ENCODE results near the gene TLE3. TPM values are rescaled to one million over a fixed set of nuclear protein-coding genes. Genes with fewer than 3 reads are reported as not detected.

Gene TLE3
- total RNA-seq, 6 experiments from 2014 or later: 6.0 to 17.6 (median 13.8) TPM

DNA sequence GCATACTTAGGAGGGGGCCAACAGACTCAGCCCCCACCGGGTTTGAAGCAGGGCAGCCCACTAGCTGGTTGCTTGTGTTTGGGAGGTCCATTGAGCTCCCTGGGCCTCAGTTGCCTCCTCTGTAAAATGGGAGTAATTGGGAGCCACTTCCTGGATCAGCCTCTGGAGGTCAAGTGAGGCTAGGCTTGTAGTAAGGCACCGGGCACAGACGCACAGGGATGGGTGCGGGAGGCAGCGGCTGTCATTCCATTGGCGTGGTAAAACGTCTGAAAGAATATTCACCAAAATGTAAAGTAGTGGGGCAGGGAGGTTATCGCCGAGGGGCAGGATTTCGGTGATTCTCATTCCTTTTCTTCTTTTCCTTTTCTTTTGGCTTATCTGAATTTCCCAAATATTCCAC is 64.6 kb downstream of the TLE3 start:
- no peaks in the 10 kb centered on the region for H3K9me3 Mint-ChIP-seq
- H3K27ac Mint-ChIP-seq: no peak overlapping the region
- H3K36me3 Mint-ChIP-seq (ENCODE audit: low read depth): no peaks in the 10 kb centered on the region
- no peak overlapping the region for H3K4me3 Mint-ChIP-seq
- TF ChIP-seq, protein P1, sequence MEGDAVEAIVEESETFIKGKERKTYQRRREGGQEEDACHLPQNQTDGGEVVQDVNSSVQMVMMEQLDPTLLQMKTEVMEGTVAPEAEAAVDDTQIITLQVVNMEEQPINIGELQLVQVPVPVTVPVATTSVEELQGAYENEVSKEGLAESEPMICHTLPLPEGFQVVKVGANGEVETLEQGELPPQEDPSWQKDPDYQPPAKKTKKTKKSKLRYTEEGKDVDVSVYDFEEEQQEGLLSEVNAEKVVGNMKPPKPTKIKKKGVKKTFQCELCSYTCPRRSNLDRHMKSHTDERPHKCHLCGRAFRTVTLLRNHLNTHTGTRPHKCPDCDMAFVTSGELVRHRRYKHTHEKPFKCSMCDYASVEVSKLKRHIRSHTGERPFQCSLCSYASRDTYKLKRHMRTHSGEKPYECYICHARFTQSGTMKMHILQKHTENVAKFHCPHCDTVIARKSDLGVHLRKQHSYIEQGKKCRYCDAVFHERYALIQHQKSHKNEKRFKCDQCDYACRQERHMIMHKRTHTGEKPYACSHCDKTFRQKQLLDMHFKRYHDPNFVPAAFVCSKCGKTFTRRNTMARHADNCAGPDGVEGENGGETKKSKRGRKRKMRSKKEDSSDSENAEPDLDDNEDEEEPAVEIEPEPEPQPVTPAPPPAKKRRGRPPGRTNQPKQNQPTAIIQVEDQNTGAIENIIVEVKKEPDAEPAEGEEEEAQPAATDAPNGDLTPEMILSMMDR (IDR thresholded peaks at IDR 0.05): no peak
- H3K4me1 Mint-ChIP-seq (ENCODE audit: low read depth): peaks cover 11% of the 10 kb centered on the region
- H3K27me3 Mint-ChIP-seq (ENCODE audit: insufficient read depth): peaks cover 52% of the 10 kb centered on the region
- DNase-seq: no peak

DNA sequence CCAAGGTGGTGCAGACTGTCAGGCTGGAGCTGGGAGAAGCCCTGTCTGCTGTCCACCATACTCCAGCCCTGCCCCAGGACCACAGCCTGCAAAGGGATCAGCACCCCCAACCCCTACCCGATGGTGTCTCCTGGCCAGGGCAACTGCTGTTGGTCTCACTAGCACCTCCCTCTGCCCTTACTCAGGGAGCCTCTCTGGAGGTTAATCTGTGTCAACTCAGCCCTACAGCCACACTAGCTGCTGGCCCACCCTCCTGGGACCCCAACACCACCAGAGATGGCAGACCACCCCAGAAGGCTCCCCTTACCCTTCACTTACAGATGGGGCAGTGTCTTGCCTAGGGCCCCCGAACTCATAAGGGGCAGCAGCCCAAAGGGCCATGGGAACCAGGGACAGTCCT is 65.2 kb downstream of the TLE3 start:
- DNase-seq: no peak
- Mint-ChIP-seq H3K4me1 (ENCODE audit: low read depth) (peaks cover 11% of the 10 kb centered on the region), H3K27me3 (ENCODE audit: insufficient read depth) (peaks cover 52% of the 10 kb centered on the region), H3K4me3 (no peak overlapping the region), H3K9me3 (no peaks in the 10 kb centered on the region), H3K36me3 (ENCODE audit: low read depth) (no peaks in the 10 kb centered on the region), H3K27ac (no peak overlapping the region)
- TF ChIP-seq, protein P1 (IDR thresholded peaks at IDR 0.05): no peak

DNA sequence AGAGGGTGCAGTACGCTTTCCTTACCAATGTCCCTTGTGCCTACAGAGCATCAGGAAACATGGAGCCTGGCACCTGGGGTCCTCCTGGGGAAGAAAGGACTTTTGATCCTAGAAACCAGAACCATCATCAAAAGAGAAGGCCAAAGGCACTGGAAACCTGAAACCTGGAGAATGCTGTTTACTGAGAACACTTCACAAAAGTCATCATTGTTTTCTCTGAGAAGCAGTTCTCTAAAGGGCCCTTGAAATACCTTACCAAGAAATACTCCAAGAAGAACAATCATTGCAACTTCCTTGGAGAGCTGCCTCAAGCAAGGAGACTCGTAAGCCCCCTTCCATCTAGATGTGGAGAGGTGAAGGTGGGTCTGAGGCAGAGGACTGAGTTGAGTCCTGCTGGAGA is 66.0 kb downstream of the TLE3 start:
- Mint-ChIP-seq H3K27me3 (ENCODE audit: insufficient read depth) (peaks cover 52% of the 10 kb centered on the region), H3K4me1 (ENCODE audit: low read depth) (peaks cover 11% of the 10 kb centered on the region), H3K4me3 (no peak overlapping the region), H3K9me3 (no peaks in the 10 kb centered on the region), H3K27ac (no peak overlapping the region), H3K36me3 (ENCODE audit: low read depth) (no peaks in the 10 kb centered on the region)
- no peak for DNase-seq
- TF ChIP-seq, protein P1 (IDR thresholded peaks at IDR 0.05): no peak

DNA sequence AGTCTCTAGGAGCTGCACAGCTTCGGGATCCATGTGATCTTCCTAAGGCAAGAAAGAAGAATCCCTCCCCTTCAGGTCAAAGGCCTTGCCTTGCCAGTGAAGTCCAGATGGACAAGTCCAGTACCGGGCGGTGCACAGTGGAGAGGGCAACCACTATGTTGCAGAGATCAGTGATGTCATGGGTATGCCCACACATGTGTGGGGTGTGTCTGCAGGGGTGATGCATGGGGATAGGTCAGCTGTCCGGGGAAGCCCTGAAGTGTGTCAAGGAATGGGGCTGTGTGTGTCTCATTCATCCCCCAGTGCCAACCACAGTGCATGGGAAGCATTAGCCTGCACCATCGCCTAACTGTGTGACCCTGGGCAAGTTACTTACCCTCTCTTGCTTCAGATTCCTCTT is 66.5 kb downstream of the TLE3 start:
- Mint-ChIP-seq H3K27me3 (ENCODE audit: insufficient read depth) (peaks cover 52% of the 10 kb centered on the region), H3K9me3 (no peaks in the 10 kb centered on the region), H3K4me1 (ENCODE audit: low read depth) (peaks cover 11% of the 10 kb centered on the region), H3K4me3 (no peak overlapping the region), H3K36me3 (ENCODE audit: low read depth) (no peaks in the 10 kb centered on the region), H3K27ac (no peak overlapping the region)
- TF ChIP-seq, protein P1 (IDR thresholded peaks at IDR 0.05): no peak
- no peak for DNase-seq

DNA sequence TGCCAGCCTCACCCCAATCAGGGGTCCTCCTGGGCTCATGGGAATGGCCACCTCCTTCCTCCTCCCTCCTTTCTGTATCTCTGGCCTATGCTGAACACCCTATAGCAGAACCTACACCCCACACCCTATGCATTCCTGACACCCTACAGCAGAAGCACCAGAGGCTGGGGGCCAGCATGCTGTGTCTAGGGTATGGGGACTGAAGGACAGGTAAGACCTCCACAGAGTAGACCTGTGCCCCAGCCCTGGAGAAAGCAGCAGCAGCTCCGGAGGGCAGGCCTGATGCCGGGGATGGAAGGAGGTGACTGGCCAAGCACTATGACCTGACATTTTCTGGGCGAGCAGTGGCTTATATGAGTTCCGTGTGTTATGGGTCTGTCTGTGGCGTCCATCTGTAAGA is 66.9 kb downstream of the TLE3 start:
- H3K4me3 Mint-ChIP-seq: no peak overlapping the region
- H3K27ac Mint-ChIP-seq: no peak overlapping the region
- TF ChIP-seq, protein P1 (IDR thresholded peaks at IDR 0.05): no peak
- peaks cover 51% of the 10 kb centered on the region for H3K27me3 Mint-ChIP-seq (ENCODE audit: insufficient read depth)
- no peaks in the 10 kb centered on the region for H3K9me3 Mint-ChIP-seq
- no peaks in the 10 kb centered on the region for H3K36me3 Mint-ChIP-seq (ENCODE audit: low read depth)
- peaks cover 11% of the 10 kb centered on the region for H3K4me1 Mint-ChIP-seq (ENCODE audit: low read depth)
- DNase-seq: no peak

DNA sequence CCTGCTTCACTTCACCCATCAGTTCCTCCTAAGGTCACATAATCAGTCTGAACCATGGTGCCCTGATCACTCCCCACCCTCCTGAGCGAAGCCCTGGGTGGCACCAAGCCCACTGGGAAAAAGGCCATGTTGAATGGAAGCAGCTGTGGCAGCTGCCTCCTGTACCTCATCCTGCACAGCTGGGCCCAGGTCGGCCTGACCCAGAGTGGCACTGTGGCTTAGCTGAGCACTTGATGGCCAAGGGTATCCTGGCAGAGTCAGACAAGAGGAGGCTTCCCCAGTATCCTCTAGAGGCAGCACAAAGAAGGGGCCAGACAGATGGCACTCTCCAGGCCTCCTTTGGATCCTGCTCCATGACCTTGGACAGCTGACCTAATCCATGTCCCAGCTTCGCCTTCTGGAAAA is 68.4 kb downstream of the TLE3 start:
- H3K4me3 Mint-ChIP-seq: no peak overlapping the region
- H3K9me3 Mint-ChIP-seq: no peaks in the 10 kb centered on the region
- H3K4me1 Mint-ChIP-seq (ENCODE audit: low read depth): peaks cover 14% of the 10 kb centered on the region
- H3K36me3 Mint-ChIP-seq (ENCODE audit: low read depth): no peaks in the 10 kb centered on the region
- peaks cover 44% of the 10 kb centered on the region for H3K27me3 Mint-ChIP-seq (ENCODE audit: insufficient read depth)
- H3K27ac Mint-ChIP-seq: no peak overlapping the region
- no peak for DNase-seq
- TF ChIP-seq, protein P1 (IDR thresholded peaks at IDR 0.05): no peak

Measured in HFFc6 (cell line).